Esophagus squamous epithelium (tissue), 5 donors: ENCODE measurements around the gene THAP4. TPM values are rescaled to one million over a fixed set of nuclear protein-coding genes. Genes with fewer than 3 reads are reported as not detected.

Experiments
- DNase-seq: peaks from one replicate; lab custom pipeline; 2025; lab: John Stamatoyannopoulos, UW
- H3K27ac ChIP-seq, 4 donors: fragments of 200-600 bp; sonication (generic); one replicate each; pipeline ENCODE4 v1.5.1; 2016 to 2019; ENCODE audit warnings: mild to moderate bottlenecking in 1 of 4
- H3K27me3 ChIP-seq, 4 donors: fragments of 200-600 bp; sonication (generic); 1 replicate in 3 of 4; 2 replicates in 1 of 4; pipeline versions ENCODE4 v1.5.1 to v1.6.0; 2017 to 2021; ENCODE audit warnings: antibody characterized with exemption in 1 of 4
- H3K36me3 ChIP-seq, 3 donors: fragments of 200-600 bp; sonication (generic); one replicate each; pipeline ENCODE4 v1.5.1; 2016 to 2019
- H3K4me1 ChIP-seq, 3 donors: fragments of 200-600 bp; sonication (generic); one replicate each; pipeline ENCODE4 v1.5.1; 2017 to 2019
- H3K4me3 ChIP-seq, 4 donors: fragments of 200-600 bp; sonication (generic); 1 replicate in 3 of 4; 2 replicates in 1 of 4; pipeline ENCODE4 v1.5.1; 2016 to 2019; ENCODE audit warnings: mild to moderate bottlenecking in 2 of 4, moderate library complexity in 1 of 4
- H3K9me3 ChIP-seq, 3 donors: fragments of 200-600 bp; sonication (generic); one replicate each; pipeline ENCODE4 v1.5.1; 2016 to 2019
- POLR2A ChIP-seq, 4 donors: fragments of 450-650 bp; IDR thresholded peaks; one replicate each; pipeline ENCODE4 v1.6.1; 2017; ENCODE audit warnings: antibody characterized with exemption in 4 of 4, mild to moderate bottlenecking in 4 of 4, moderate library complexity in 3 of 4
- WGBS, 2 donors: methylation state at CpG; one replicate each; pipeline ENCODE4 v1.1.5; 2018; 5-methylcytosine and 5-hydroxymethylcytosine counted together
- intact Hi-C: fragments of 100-400 bp; cut with DNase I; formaldehyde crosslinking; loops from one replicate; pipeline ENCODE4 v1.15.0; 2022
- total RNA-seq, 4 donors: library from RNA; depleted of rRNA; stranded (reverse); fragments of >200 nt; gene quantifications; one replicate each; pipeline ENCODE4 v1.1.0, GENCODE V29; 2016
- TF ChIP-seq, protein P1 (sequence below), 6 experiments: fragments of 450-650 bp in 4 of 6; fragments of 200-600 bp in 2 of 6; sonication (generic) in 2 of 6; IDR thresholded peaks; one replicate each; pipeline ENCODE4 v1.5.1; 2016 to 2019; ENCODE audit warnings: antibody characterized with exemption in 6 of 6, mild to moderate bottlenecking in 4 of 6, moderate library complexity in 4 of 6
- donor health status: DM: yes; HTN: yes; CAD: no.

Gene THAP4
- total RNA-seq, 4 donors from 2014 or later = 40.7 to 53.2 (median 46.4) TPM

GRCh38 chr2:241657786-241658254 lies 20.9 kb upstream of the THAP4 start:
- WGBS, 2 donors = 74 to 90% methylated on average over 2 to 5 of the region's 15 CpGs
- H3K27ac ChIP-seq = no peak overlapping the region
- TF ChIP-seq, protein P1, sequence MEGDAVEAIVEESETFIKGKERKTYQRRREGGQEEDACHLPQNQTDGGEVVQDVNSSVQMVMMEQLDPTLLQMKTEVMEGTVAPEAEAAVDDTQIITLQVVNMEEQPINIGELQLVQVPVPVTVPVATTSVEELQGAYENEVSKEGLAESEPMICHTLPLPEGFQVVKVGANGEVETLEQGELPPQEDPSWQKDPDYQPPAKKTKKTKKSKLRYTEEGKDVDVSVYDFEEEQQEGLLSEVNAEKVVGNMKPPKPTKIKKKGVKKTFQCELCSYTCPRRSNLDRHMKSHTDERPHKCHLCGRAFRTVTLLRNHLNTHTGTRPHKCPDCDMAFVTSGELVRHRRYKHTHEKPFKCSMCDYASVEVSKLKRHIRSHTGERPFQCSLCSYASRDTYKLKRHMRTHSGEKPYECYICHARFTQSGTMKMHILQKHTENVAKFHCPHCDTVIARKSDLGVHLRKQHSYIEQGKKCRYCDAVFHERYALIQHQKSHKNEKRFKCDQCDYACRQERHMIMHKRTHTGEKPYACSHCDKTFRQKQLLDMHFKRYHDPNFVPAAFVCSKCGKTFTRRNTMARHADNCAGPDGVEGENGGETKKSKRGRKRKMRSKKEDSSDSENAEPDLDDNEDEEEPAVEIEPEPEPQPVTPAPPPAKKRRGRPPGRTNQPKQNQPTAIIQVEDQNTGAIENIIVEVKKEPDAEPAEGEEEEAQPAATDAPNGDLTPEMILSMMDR (IDR thresholded peaks at IDR 0.05) = no peak
- no peak for TF ChIP-seq POLR2A (IDR thresholded peaks at IDR 0.05)
- H3K27me3 ChIP-seq = no peaks in the 10 kb centered on the region
- H3K4me3 ChIP-seq = no peak overlapping the region
- no peak for DNase-seq
- H3K36me3 ChIP-seq = peaks cover 34 to 100% (median 41%) of the 10 kb centered on the region in 3 donors
- H3K4me1 ChIP-seq = peaks cover 0 to 7% (median 3%) of the 10 kb centered on the region in 3 donors
- intact Hi-C loops = no loop called here
- no peaks in the 10 kb centered on the region for H3K9me3 ChIP-seq

GRCh38 chr2:241656190-241656741 lies 19.3 kb upstream of the THAP4 start:
- Histone ChIP-seq H3K27me3 (no peaks in the 10 kb centered on the region), H3K36me3 (peaks cover 37 to 100% (median 45%) of the 10 kb centered on the region in 3 donors), H3K4me3 (no peak overlapping the region), H3K4me1 (peaks cover 0 to 7% (median 3%) of the 10 kb centered on the region in 3 donors), H3K9me3 (no peaks in the 10 kb centered on the region), H3K27ac (no peak overlapping the region)
- no peak for TF ChIP-seq POLR2A (IDR thresholded peaks at IDR 0.05)
- TF ChIP-seq, protein P1 (IDR thresholded peaks at IDR 0.05) = no peak
- DNase-seq = no peak
- 94 to 96% methylated on average over 8 to 13 of the region's 13 CpGs for WGBS, 2 donors
- intact Hi-C loops = no loop called here

DNA sequence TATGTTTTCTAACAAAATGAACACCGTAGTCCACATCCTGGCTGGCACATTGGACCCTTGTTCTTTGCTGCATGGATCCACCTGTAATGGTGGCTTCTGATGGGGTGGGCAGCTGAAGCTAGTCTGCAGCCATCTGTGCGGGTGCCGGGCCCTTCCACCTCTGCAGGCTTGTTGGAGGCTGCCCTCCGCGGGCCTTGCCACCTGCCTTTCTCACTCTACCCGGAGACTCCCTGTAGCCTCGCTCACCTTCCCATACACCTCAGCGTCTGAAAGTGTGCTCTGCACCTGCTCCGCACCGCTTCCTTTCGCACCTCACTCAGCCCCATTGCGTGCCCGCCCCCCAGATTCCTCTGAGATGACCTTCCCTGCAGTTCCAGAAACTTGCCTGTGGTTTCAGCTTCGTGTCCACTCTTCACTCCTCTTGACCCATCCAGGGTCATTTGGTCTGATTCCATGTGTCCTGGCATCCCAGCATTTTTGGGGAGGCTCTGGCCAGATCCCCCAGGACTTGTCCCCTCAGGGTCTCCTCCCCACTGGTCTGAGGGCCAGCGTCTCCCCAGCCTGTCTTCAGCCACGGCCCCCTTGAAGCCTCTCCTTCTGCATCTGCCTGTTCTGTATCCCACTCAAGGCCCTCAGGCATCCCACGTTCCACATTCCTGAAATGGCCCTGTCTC lies 18.7 kb upstream of the THAP4 start:
- H3K4me1 ChIP-seq = peaks cover 0 to 7% (median 3%) of the 10 kb centered on the region in 3 donors
- intact Hi-C loops = no loop called here
- H3K36me3 ChIP-seq = peaks cover 36 to 100% (median 46%) of the 10 kb centered on the region in 3 donors
- H3K4me3 ChIP-seq = no peak overlapping the region
- TF ChIP-seq, protein P1 (IDR thresholded peaks at IDR 0.05) = no peak
- no peak for TF ChIP-seq POLR2A (IDR thresholded peaks at IDR 0.05)
- H3K27ac ChIP-seq = no peak overlapping the region
- 87 to 88% methylated on average over 10 to 17 of the region's 17 CpGs for WGBS, 2 donors
- H3K27me3 ChIP-seq = no peaks in the 10 kb centered on the region
- H3K9me3 ChIP-seq = no peaks in the 10 kb centered on the region
- DNase-seq = no peak

- intact Hi-C loops = no loop called here
- H3K9me3 ChIP-seq = no peaks in the 10 kb centered on the region
- H3K36me3 ChIP-seq = peaks cover 27 to 96% (median 43%) of the 10 kb centered on the region in 3 donors
- TF ChIP-seq, protein P1 (IDR thresholded peaks at IDR 0.05) = no peak
- no peak for TF ChIP-seq POLR2A (IDR thresholded peaks at IDR 0.05)
- WGBS, 2 donors = 85 to 89% methylated on average over 9 to 11 of the region's 12 CpGs
- H3K27ac ChIP-seq = no peak overlapping the region
- no peak overlapping the region for H3K4me3 ChIP-seq
- no peak for DNase-seq
- H3K27me3 ChIP-seq = no peaks in the 10 kb centered on the region
- peaks cover 0 to 10% (median 3%) of the 10 kb centered on the region in 3 donors for H3K4me1 ChIP-seq
Measured at GRCh38 chr2:241654551-241654950, 17.6 kb upstream of the THAP4 start.

- TF ChIP-seq POLR2A (IDR thresholded peaks at IDR 0.05) = no peak
- TF ChIP-seq, protein P1 (IDR thresholded peaks at IDR 0.05) = no peak
- Histone ChIP-seq H3K36me3 (peaks cover 17 to 84% (median 36%) of the 10 kb centered on the region in 3 donors), H3K4me1 (peaks cover 0 to 15% (median 0%) of the 10 kb centered on the region in 3 donors), H3K27ac (no peak overlapping the region), H3K27me3 (no peaks in the 10 kb centered on the region), H3K4me3 (no peak overlapping the region), H3K9me3 (no peaks in the 10 kb centered on the region)
- DNase-seq = no peak
- intact Hi-C loops = no loop called here
- WGBS, 2 donors = 86 to 95% methylated on average over 7 to 12 of the region's 13 CpGs
Measured at GRCh38 chr2:241653210-241653750, 16.3 kb upstream of the THAP4 start.
